HG02938 (cell line): ENCODE results near the gene ERI3.

Experiments used
- ATAC-seq: cut with Tn5 transposase; IDR thresholded peaks from one replicate; pipeline ENCODE4 v1.9.1; 2021; ENCODE audit warnings: mild to moderate bottlenecking, moderate library complexity; ENCODE audit not compliant: unreplicated experiment

ERI3 gene

DNA sequence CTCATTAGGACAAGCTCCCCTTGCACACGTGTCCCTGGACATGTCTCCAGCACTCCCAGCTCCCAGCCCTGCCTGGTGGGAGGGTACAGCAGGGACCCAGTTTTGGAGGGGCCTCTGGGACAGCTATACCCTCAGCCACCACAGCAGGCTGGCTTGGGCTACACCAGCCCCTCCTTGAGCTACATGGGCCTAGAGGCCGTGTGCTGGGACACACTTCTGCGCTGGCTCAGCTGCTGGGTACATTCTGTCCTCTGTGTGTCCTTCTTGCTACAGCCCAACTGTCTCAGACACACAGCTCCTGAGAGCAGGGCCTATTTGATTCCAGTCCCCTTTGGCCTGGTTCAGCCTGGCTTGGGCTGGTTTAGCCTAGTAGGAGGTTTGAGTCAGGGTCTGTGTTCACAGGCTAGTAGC lies 115.1 kb downstream of the ERI3 start:
- ATAC-seq: no peak

DNA sequence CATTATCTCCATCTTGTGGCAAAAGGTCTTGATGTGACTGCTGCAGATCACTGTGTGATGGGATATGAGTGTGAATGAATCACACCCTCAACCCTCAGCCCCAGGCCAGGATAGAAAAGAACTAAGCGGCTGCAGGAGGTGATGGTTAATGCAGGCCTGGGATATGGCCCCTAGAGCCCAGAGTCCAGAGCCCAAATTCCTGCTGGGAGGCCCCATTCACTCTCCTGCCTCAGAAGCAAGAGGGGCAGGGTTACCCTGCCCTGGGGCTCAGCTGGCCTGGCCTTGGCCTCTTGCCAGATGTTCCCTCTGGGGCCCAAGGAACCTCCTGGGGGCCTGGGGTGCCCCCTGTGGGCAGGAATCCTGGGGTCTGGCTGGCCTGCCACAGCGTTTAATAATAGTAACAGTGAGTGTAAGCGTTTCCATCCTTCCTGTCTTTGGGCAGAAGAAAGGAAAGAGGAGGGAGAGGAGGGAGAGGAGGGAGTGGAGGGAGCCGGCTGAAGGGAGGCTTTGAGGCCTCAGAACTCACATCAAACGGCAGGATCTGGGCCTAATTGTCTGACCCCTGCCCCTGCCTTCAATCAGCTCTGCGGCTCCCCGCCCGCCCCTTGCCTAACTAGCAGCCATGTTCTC lies 115.6 kb downstream of the ERI3 start:
- ATAC-seq: no peak

DNA sequence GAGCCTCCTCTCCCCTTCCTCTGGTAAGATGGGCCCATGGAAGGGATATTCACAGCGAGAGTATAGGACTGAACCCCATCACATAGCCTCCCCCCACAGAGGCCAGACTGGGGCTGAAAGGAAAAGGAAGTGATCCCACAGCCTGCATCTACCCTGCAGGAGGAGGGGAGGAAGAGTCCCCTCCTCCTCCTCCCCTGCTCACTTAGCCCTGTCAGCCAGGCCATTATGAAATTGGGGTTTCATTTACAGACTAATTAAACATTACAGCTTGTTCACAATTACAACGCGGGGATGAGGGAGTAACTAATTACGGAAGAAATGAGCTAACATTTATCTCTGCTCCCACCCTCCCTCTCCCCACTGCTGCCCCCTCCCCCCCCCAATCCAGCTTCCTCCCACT lies 116.4 kb downstream of the ERI3 start:
- ATAC-seq: no peak

DNA sequence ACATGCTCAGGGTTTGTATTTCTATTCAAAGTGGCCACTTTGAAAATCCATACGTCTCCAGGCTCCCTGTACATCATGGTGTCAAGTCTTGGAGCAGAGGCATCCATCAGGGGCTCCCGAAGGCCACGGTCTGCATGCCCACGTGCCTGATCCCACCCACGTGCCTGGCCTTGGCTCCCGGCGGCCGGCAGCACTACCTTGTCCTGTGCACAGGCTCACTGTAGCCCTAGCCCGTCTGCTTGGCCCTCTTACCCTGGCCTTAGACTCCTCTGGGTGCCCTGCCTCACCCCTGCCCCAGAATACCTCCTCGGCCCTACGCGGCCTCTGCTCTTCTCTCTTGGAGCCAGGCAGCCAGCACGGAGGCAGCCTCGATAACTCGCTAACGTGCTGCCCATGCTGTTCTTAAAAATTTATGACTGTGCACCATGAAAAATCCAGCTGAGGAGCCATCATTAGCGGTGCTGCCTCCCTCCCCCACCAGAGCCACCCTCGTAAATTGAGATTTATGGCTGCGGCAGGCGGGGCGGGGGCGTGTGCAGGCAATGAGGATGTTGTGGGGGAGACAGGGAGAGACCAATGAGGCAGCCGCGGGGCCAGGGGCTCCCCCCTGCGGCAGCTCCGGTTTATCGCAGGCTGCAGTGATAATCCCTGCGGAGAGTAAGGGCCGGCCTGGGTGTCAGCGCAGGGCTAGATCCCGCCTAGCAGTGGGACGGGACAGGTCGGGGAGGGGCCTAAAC lies 117.2 kb downstream of the ERI3 start:
- ATAC-seq: peak; percentile 56

DNA sequence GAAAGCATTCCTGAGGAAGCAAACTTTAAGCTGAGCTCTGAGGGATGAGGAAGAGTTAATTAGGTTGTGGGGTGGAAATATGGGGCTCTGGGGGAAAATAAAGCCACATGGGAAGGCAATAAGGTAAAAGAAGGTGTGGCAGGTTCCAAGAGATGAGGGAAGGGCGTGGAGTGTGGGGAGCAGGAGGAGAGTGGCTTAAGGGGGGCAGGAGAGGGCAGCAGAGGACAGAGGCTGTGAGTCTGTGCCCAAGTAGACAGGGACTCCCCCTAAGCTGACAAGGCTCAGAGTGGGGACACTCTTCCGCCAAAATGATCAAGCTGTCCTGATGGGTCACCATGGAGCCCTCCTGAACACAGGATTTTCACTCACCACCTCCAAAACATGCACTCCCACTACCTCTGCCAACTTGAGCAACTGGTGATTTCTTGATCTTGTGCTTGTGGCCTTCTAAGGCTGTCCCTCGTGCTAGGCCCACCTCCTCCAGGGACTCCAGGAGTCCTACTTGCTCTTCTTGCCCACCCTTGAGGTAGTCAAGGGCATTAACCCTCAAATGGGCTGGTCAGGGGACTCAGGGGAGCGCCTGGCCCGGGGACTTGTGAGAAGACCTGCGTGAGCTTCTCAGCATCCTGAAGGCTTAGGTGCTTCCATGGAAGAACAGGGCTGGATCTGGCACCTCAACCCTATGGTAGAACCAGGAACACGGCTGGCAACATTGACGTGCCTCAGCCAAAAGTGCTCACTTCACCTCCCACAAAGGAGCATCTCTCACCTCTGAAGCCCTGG lies 118.4 kb downstream of the ERI3 start:
- ATAC-seq: no peak

DNA sequence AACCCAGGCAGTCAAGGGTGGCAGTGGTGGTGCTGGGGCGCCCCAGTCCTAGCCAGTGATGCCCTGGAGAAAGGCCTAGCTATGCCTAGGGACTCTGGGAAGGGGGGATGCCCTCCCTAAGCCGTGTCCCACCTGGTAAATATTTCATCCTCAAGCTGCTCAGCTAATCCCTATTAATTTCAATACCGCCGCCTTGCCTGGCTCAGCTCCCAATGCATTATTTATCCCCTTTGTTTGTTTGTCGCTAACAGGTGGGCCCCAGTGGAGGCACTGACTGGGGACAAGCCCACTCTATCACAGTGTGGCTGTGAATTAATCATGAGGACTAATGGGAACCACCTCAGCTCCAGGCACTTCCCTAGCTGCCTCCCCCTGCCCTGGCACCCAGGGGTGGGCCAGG lies 119.2 kb downstream of the ERI3 start:
- no peak for ATAC-seq

DNA sequence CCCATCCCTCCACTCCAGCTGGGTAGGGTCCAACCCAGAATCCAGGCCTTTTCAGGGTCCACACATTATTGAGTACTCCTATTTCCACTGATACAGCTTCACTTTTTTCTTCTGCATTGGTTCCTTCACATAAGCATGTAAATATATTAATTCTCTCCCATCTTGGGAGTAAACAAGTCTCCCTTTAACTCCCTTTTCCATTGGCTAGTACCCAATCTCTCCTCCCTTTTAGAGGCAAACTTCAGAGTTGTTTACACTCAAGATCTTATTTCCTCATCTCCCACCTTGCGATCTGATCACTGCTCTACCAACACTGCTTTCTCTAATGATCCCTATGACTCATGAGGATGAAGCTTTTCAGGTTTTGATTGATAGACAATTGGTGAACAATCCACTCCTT lies 121.5 kb downstream of the ERI3 start:
- ATAC-seq: no peak

DNA sequence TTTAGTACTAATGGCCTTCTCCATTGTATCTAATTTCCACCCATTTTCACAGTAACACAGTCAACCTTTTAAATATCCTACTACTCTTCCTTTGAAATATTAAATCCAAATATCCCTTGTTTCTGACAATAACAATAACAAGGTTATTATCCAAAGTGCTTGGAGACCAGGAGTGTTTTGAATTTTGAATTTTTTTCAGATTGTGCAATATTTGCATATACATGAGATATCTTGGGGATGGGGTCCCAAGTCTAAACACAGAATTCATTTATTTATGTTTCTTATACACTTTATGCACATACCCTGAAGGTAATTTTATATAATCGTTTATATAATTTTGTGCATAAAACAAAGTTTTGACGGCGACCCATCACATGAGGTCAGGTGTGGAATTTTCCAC lies 124.3 kb downstream of the ERI3 start:
- ATAC-seq: no peak

DNA sequence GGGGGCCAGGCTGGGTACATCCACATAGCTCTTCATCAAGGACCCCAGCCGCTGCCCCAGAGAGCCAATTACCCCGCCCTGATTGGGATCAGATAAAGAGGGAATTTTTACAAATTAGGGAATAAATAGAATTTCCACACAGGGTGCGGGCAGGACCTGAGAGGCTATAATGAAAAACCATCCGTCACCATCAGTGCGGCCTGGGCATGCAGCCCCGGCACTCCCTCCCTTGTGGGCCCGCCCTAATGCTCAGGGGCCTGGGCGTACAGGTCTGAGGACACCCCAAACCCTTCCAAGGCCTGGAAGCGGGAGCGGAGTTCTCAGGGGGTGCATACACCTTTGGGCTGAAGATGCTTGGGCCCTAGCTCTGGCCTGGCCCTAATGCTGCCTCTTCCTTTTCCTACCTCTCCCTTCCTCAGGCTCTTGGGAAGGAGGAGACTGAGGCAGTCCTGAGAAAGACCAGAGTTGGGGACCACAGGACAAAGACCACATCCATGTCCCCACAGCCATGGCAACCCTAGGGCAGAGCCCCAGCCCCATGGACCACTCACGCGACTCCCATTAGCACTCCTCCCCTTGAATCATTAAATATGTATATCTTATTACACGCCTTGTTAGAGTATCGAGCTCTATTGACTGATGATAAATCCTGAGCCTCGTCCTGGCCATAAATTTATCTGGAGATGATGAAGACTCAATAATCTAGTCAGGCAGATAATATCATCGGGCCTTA lies 125.5 kb downstream of the ERI3 start:
- ATAC-seq: no peak

DNA sequence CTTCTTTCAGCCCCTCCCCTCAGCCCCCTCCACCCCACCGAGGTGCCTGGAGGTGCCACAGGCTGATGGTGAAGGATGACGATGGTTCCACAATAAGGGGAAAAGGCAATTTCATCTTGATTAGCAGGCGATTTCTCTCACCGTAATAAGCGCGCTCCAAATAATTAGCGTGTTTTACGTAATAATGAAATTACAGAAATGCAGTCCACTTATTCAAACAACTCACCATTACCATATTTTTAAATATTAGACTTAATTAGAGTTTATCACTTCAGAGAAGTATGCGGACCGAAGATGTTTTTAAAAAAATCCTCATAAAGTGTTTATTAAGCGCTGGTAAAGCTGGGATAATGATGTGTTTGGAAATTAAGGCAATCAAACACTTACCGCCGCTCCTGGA lies 126.8 kb downstream of the ERI3 start:
- no peak for ATAC-seq

DNA sequence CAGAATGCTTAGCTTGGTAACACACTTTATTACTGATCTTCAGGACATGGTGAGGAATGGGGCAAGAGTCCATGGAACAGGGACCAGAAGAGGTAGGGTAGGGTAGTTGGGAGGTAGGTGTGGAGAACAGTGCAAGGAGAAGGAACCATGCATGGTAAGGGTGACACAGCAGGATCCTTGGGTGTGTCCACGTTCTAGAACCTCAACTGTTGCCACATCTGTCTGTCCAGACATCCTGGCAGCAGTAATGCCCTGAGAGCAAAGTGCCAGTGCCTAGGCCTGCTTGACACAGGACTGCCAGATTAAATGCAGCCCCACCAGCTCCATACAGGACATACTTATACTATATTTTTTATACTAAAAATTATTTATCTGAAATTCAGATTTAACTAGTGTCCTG lies 127.8 kb downstream of the ERI3 start:
- ATAC-seq: no peak

DNA sequence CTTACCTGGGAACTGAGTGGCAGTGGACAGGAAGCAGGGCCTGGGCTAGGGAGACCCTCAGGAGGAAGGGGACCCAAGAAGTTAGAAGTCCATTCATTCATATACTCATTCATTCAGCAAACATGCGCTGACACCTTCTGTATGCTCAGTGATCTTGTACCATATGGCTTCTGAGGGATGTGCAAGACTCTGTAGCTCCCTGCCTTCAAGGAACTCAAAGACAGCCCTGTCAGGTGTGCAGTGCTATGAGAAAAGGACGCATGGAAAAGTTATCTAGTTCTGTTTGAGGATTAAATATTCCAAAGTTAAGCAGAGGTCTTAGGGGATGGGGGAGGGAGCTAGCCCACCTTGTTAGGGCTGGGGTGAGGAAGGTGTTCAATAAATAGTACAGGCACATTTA lies 129.3 kb downstream of the ERI3 start:
- ATAC-seq: no peak

DNA sequence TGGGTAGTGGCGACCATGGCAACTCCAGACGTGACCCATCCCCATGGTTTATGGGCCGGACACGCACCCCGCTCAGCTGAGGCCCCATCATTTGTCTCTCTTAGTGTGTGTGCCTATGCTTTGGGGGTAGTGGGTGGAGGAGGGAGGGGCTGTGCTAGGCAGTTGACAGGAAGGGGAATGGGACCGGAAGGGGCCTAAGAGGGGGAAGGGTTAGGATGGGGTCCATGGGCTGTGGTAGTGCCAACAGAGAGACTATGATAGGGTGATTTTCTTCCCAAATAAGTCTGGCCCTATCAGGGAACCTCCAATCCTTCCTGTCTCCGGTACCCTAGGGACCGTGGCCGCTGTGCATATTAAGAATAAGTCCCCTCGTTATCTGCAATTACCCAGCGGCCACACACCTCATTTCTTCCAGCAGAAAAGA lies 131.9 kb downstream of the ERI3 start:
- ATAC-seq: no peak

DNA sequence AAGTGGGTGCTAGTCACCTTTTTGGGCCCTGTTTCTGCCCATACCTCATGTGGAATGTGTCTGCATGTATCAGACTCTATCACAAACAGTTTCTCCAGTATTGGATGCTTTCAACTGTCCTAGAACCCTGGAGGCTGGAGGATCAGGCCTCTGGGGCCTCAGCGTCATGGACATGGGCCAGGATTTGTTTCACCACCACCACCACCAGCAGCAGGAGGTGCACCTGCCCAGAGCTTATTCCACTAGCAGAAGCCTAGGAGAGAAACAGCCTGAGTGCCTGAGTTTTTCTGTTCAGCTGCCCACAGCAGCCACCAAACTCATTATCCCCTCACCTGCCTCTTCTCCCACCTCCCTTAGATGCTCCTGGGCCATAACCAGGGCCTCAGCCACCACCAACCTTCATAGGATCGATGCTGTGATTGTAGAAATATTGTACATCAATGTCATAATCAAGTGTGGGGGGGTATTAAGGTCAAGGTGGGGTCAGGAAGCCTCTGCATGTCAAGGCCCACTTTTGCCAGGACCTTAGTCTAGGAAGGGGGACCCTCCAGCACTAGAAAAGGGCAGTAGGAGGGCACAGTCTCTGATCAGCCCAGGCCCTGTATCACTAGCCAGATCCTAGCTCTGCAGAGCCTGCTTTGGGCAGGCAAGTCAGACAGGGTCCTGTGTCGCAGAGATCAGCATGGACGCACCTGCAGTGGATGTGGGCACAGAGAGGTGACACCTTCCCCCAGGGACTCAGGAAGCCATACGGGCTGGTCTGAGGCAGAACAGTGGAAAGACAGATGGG lies 132.5 kb downstream of the ERI3 start:
- no peak for ATAC-seq

DNA sequence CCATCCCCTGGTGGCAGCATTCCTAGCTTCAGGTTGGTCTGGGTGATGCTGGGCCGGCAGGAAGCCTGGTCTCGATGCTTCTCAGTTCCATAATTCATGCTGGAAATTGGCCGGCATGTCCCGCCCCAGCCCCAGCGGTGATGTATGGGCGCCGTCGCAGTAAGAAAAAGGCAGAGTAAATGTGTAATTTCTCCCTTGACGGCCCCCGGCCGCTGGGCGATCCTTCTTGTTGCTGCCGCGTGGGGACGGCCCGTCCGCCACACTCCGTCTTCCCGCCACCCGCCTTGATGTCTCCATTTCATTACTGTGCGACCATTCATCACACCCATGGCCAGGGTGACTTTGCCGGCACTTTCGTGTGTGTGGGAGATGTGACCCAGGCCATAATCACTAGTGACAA lies 133.3 kb downstream of the ERI3 start:
- ATAC-seq: no peak

DNA sequence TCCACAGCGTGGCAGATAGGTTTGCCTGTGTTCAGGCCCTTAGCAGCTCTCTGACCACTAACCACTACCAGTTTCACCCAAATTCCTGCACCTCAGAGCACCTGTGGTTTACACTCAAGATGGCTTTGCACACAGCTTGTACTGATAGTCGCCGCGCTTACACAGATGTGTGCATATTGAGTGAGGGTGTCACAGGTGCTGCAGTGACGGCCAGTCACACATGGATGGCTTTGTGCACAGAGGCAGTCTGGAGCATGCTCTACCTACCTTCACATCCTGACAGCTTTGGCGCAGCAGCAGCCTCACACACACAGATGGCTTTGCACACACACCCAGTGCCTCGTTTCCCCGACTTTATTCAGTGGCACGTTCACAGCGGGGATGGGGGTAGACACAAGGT lies 134.3 kb downstream of the ERI3 start:
- ATAC-seq: no peak

DNA sequence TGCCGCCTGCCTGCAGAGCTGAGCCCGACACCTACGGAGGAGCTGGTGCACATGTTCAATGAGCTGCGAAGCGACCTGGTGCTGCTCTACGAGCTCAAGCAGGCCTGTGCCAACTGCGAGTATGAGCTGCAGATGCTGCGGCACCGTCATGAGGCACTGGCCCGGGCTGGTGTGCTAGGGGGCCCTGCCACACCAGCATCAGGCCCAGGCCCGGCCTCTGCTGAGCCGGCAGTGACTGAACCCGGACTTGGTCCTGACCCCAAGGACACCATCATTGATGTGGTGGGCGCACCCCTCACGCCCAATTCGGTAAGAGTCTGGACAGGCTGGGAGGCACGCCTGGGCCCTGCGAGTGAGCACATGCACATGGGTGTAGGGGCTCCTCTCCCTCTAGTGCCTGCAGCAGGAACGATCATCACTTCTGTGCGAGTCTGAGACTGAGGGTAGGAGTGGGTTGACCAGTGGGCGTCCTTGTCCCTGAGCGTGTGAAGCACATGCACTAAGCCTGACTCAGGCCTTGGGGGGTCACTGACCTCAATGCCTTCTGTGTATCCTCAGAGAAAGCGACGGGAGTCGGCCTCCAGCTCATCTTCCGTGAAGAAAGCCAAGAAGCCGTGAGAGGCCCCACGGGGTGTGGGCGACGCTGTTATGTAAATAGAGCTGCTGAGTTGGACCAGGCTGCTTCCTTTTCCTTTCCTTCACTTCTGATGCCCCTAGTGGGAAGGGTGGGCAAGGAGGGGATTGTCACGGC lies 134.9 kb downstream of the ERI3 start:
- no peak for ATAC-seq

DNA sequence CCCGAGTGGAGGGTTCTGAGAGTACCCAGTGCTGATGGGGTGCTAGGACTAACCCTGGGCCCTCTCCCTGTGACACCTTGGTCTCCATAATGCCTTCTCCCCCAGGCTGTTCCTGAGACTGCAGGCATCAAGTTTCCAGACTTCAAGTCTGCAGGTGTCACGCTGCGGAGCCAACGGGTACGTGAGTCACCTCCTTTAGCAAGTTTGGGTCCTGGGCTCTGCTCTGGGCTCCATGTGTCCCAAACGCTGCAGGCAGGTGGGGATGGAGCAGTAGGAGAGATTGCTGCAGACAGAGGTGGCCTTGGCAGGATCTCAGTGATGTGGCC lies 135.8 kb downstream of the ERI3 start:
- ATAC-seq: no peak

DNA sequence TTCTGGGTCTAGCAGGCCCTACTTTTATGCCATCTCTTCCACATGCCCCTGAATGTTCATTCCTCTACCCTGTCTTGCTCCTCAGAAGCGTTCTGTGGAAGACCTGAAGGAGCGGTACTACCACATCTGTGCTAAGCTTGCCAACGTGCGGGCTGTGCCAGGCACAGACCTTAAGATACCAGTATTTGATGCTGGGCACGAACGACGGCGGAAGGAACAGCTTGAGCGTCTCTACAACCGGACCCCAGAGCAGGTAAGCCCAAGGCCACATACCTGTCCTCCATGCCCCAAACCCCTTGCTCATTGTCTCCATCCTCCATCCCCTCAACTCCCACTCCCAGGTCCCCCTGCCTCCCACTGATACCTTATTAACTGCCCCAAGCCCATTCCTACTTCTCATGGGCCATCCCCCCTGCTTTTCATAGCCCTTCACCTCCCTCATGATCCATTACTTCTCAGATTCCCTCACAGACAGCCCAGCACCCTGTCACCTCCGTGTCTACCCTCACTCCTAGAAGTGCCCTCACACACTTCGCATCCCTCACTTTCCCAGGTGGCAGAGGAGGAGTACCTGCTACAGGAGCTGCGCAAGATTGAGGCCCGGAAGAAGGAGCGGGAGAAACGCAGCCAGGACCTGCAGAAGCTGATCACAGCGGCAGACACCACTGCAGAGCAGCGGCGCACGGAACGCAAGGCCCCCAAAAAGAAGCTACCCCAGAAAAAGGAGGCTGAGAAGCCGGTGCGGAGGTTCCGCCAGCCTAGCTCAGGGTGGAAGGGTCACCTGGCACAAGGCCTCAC lies 136.4 kb downstream of the ERI3 start:
- no peak for ATAC-seq
